Measurements from ENCODE around the gene PPP2R2D.
"Not testable (repeated sequence)": the region's sequence is repeated elsewhere in the genome, so short reads cannot be mapped to it uniquely, and the experiment has no call there.

The PPP2R2D gene

GRCh38 chr10:131866673-131867072 lies 34.1 kb upstream of the PPP2R2D start:
- DNase-seq (ENCODE audit: low read depth in 2 of 2), result no peak

DNA sequence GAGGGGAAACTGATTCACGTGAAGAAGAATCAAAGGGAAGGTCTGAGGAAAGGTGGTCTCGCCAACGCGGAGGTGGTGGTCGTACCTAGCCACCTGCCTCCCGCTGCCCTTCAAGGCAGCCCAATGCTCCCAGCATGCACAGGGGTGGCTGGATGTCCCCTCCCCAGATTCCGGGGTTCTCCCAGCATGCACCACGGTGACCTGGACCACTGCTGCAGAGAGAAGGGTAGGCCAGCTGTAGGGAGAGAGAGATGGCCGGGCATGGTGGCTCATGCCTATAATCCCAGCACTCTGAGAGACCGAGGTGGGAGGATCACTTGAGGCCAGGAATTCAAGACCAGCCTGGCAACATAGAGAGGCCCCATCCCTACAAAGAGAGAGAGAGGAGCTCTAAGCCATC lies 32.4 kb upstream of the PPP2R2D start:
- DNase-seq (ENCODE audit: low read depth in 2 of 2), result no peak

DNA sequence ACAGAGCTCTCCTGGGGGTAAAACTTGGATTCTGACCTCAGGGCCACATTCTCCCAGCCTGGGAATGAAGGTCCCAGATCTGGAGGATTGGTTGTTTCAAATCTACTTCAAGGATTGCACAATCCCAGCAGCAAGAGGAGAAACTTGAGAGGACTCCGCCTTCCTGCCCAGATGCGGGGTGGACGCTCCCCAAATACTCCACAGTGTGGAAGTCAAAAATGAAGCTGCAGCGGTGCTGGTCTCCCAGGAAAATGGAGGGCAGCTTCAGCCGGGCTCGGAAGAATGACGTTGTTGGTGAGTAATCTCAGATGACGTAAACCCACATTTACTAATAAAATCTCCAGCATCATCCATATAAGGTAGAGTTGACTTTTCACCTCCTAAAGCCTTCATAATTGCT lies 31.5 kb upstream of the PPP2R2D start:
- DNase-seq (ENCODE audit: low read depth in 2 of 2), result no peak

DNA sequence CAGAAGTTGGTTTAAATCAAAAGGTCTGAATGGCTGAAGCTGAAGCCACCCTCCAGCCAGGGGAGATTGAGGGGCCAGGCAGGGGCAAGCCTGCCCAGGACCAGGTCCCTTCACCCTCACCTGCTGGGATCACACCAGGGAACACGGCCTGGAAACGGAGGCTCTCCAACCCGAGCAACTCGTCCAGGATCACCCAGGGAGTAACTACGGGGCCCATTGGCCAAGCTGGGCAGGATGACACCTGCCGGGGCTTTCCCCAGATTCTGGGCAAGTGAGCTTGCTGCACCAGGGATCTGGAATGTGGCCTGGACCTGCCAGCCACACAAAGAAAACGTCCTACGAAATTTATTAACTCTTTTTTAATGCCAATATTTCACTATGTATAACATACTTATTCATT lies 30.4 kb upstream of the PPP2R2D start:
- DNase-seq (ENCODE audit: low read depth in 2 of 2), result no peak

GRCh38 chr10:131870831-131871672 lies 29.8 kb upstream of the PPP2R2D start:
- no peak for DNase-seq (ENCODE audit: low read depth in 2 of 2)

DNA sequence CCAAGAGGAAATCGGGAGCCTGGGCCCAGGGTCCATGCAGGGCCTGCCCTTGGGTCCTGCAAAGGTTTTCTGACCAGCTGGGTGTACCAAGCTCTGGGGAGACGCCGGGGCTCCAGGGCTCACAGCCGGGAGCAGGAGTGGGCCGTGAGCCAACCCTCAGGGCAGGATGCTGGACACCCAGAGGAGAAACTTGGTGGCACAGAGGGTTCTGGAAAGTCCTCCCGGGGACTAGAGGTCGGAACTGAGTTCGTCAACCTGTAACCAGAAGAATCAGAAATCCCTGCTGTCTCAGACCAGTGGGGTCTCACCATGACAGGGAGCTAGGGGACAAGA lies 29.2 kb upstream of the PPP2R2D start:
- DNase-seq (ENCODE audit: low read depth in 2 of 2), result no peak

- DNase-seq (ENCODE audit: low read depth in 2 of 2), result no peak
Measured at GRCh38 chr10:131872011-131872826, 28.6 kb upstream of the PPP2R2D start.

GRCh38 chr10:131872827-131873375 lies 27.9 kb upstream of the PPP2R2D start:
- no peak for DNase-seq (ENCODE audit: low read depth in 2 of 2)

- DNase-seq (ENCODE audit: low read depth in 2 of 2), result peak in 1 of 2 donors; percentile 10
Measured at GRCh38 chr10:131874991-131875451, 25.8 kb upstream of the PPP2R2D start.

- DNase-seq (ENCODE audit: low read depth in 2 of 2), result no peak
Measured at GRCh38 chr10:131875501-131875900, 25.3 kb upstream of the PPP2R2D start.

DNA sequence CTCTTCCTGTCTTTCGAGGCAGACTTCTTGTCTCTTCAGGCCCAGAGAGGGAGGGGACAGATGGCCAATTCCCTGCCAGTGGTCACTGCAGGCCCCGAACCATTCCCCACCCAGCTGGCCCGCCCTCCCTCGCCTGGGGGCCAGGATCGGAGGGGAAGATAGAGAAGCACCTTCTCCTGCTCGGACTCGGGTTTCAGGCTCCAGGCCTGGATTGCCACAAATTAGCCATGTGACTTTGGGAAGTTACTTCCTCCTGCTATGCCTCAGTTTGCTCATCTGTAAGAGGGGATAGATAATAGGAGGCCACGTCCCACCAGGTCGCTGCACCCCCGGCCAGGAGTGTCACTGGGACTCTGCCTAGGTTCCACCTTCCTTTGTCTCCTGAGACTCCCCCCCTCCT lies 24.8 kb upstream of the PPP2R2D start:
- DNase-seq (ENCODE audit: low read depth in 2 of 2), result no peak

DNA sequence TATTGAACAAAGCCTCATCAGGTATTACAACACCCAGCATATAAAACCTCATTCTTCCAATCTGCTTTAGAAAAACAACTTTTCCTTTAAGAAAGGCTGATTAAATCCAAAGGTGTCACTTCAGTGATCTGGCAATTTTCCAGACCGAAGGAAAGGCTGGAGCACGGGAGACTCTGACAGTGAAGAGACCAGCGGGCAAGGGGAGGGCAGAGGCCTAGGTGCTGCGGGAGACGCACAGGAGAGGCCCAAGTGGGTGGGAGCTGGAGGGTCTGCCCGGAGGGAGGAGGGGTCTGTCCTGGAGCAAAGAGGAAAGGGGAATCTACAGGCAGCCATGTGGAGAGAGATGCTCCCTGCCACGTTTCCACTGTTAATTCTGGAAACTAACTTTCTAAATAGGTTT lies 24.3 kb upstream of the PPP2R2D start:
- DNase-seq (ENCODE audit: low read depth in 2 of 2), result no peak

GRCh38 chr10:131880016-131880590 lies 20.7 kb upstream of the PPP2R2D start:
- no peak for DNase-seq (ENCODE audit: low read depth in 2 of 2)

DNA sequence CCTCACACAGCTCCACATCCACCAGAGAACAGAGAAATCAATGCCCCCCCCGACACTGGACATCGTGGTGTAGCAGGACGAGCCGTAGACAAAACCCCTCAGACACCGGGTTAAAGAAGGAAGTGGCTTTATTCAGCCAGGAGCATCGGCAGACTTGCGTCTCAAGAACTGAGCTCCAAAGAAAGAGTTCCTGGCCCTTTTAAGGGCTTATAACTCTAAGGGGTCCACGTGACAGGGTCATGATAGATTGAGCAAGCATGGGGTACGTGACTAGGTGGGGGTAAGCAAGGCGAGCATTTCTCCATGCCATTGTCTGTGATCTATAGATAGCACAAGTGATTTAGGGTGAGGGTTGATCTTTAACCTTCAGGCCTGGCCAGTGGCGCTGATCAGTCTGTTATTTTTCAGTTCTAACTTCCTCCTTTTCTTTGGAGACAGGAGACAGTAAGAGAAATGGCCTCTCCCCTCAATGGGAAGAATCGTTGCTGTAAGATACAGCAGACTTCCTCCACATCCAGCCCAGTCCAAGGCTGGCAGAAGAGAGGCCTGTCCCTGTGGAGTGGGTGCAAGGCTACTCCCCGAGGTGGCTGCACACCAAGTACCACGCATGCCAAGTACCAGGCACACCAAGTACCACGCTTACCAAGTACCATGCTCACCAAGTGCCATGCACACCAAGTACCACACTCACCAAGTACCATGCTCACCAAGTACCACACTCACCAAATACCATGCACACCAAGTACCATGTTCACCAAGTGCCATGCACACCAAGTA lies 19.5 kb upstream of the PPP2R2D start:
- no peak for DNase-seq (ENCODE audit: low read depth in 2 of 2)

DNA sequence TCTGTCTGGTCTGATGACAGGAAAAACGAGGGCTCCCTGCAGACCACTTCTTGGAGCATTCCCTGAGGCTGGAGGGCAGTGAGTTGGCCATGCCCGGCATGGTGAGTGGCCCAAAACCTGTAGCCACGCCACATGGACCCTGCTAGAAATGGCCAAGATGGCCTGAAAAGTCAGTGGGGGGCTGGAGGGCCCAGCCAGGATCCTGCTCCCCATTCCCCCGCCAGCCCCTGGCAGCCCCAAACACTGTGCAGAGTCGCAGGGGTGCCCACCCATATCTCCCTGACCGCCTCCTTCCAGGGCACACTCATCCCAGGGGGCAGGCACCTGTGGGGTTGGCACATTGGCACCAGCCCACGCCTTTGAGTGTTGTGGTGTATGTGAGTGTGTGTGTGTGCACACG lies 18.7 kb upstream of the PPP2R2D start:
- DNase-seq (ENCODE audit: low read depth in 2 of 2), result no peak

- no peak for DNase-seq (ENCODE audit: low read depth in 2 of 2)
Measured at GRCh38 chr10:131882590-131883451, 18.0 kb upstream of the PPP2R2D start.

- not testable (repeated sequence) for DNase-seq (ENCODE audit: low read depth in 2 of 2)
Measured at GRCh38 chr10:131883621-131884393, 17.0 kb upstream of the PPP2R2D start.

GRCh38 chr10:131885391-131886165 lies 15.2 kb upstream of the PPP2R2D start:
- peak; percentile 51 to 62 for DNase-seq (ENCODE audit: low read depth in 2 of 2)

GRCh38 chr10:131886237-131886636 lies 14.6 kb upstream of the PPP2R2D start:
- no peak for DNase-seq (ENCODE audit: low read depth in 2 of 2)
